Measurements from ENCODE around the gene CEMIP2. TPM values are rescaled to one million over a fixed set of nuclear protein-coding genes. Genes with fewer than 3 reads are reported as not detected.

Gene CEMIP2
- total RNA-seq, 1 donor from 2014 or later: 44.2 TPM

GRCh38 chr9:71748280-71748743 is 20.0 kb downstream of the CEMIP2 start:
- intact Hi-C loops (cut with micrococcal nuclease): no loop called here

- intact Hi-C loops (cut with micrococcal nuclease): no loop called here
Measured at GRCh38 chr9:71747576-71747975, 20.7 kb downstream of the CEMIP2 start.

GRCh38 chr9:71746758-71747125 is 21.6 kb downstream of the CEMIP2 start:
- intact Hi-C loops (cut with micrococcal nuclease): no loop called here

- intact Hi-C loops (cut with micrococcal nuclease): no loop called here
Measured at GRCh38 chr9:71746023-71746757, 22.1 kb downstream of the CEMIP2 start.

- intact Hi-C loops (cut with micrococcal nuclease): no loop called here
Measured at GRCh38 chr9:71744754-71745521, 23.4 kb downstream of the CEMIP2 start.

GRCh38 chr9:71743882-71744281 is 24.4 kb downstream of the CEMIP2 start:
- intact Hi-C loops (cut with micrococcal nuclease): no loop called here

GRCh38 chr9:71743217-71743705 is 25.1 kb downstream of the CEMIP2 start:
- intact Hi-C loops (cut with micrococcal nuclease): no loop called here

- intact Hi-C loops (cut with micrococcal nuclease): no loop called here
Measured at GRCh38 chr9:71742703-71743102, 25.6 kb downstream of the CEMIP2 start.

- intact Hi-C loops (cut with micrococcal nuclease): no loop called here
Measured at GRCh38 chr9:71741926-71742648, 26.2 kb downstream of the CEMIP2 start.

- intact Hi-C loops (cut with micrococcal nuclease): no loop called here
Measured at GRCh38 chr9:71740199-71740598, 28.1 kb downstream of the CEMIP2 start.

- intact Hi-C loops (cut with micrococcal nuclease): no loop called here
Measured at GRCh38 chr9:71737455-71737854, 30.9 kb downstream of the CEMIP2 start.

GRCh38 chr9:71736236-71736635 is 32.1 kb downstream of the CEMIP2 start:
- intact Hi-C loops (cut with micrococcal nuclease): no loop called here

- intact Hi-C loops (cut with micrococcal nuclease): no loop called here
Measured at GRCh38 chr9:71734950-71735349, 33.4 kb downstream of the CEMIP2 start.

GRCh38 chr9:71733176-71733575 is 35.1 kb downstream of the CEMIP2 start:
- intact Hi-C loops (cut with micrococcal nuclease): no loop called here

- intact Hi-C loops (cut with micrococcal nuclease): no loop called here
Measured at GRCh38 chr9:71729816-71730526, 38.3 kb downstream of the CEMIP2 start.

- intact Hi-C loops (cut with micrococcal nuclease): no loop called here
Measured at GRCh38 chr9:71726723-71727122, 41.6 kb downstream of the CEMIP2 start.

GRCh38 chr9:71725590-71726338 is 42.5 kb downstream of the CEMIP2 start:
- intact Hi-C loops (cut with micrococcal nuclease): no loop called here

GRCh38 chr9:71721855-71722254 is 46.5 kb downstream of the CEMIP2 start:
- intact Hi-C loops (cut with micrococcal nuclease): loop anchor here (5.0 kb wide), 1 partner anchor 45 kb away; the partner anchor contains the start of gene CEMIP2

- intact Hi-C loops (cut with micrococcal nuclease): no loop called here
Measured at GRCh38 chr9:71719562-71719961, 48.8 kb downstream of the CEMIP2 start.

- intact Hi-C loops (cut with micrococcal nuclease): no loop called here
Measured at GRCh38 chr9:71719088-71719487, 49.2 kb downstream of the CEMIP2 start.

Data from T-helper 2 cell treated with Interferon-gamma antibody and Interleukin-4, amounts not matched to agents 100 ng/mL and 5 ng/mL, for 36 hours (primary cell).